Transverse colon (tissue), 4 donors: ENCODE results near the gene ZNF488. TPM values are rescaled to one million over a fixed set of nuclear protein-coding genes. Genes with fewer than 3 reads are reported as not detected.

Experiments
- DNase-seq: peaks from one replicate; pipeline ENCODE4 v3.0.0-alpha.2; 2019
- H3K27ac ChIP-seq, 4 donors: fragments of 200-600 bp; sonication (generic); 2 replicates each; pipeline ENCODE4 v1.5.1; 2016 to 2018; ENCODE audit warnings: inconsistent platforms in 4 of 4
- H3K27me3 ChIP-seq: fragments of 200-600 bp; sonication (generic); 2 replicates; pipeline ENCODE4 v1.5.1; 2017; ENCODE audit warnings: inconsistent platforms
- H3K36me3 ChIP-seq, 4 donors: fragments of 200-600 bp; sonication (generic); 2 replicates each; pipeline ENCODE4 v1.5.1; 2017 to 2019; ENCODE audit warnings: inconsistent platforms in 4 of 4
- H3K4me1 ChIP-seq, 4 donors: fragments of 200-600 bp; sonication (generic); 2 replicates each; pipeline ENCODE4 v1.5.1; 2017 to 2020; ENCODE audit warnings: inconsistent platforms in 4 of 4
- H3K4me3 ChIP-seq, 4 donors: fragments of 200-600 bp; sonication (generic); 1 replicate in 1 of 4; 2 replicates in 3 of 4; pipeline versions ENCODE4 v1.5.1 to v1.6.1; 2017 to 2019; ENCODE audit warnings: inconsistent platforms in 4 of 4
- H3K9me3 ChIP-seq, 2 donors: fragments of 200-600 bp; sonication (generic); 2 replicates each; pipeline ENCODE4 v1.5.1; 2017 to 2019; ENCODE audit warnings: inconsistent platforms in 2 of 2
- CTCF ChIP-seq, 5 experiments: fragments of 200-600 bp in 3 of 5; fragments of 450-650 bp in 2 of 5; sonication (generic) in 3 of 5; IDR thresholded peaks; 1 replicate in 2 of 5; 2 replicates in 3 of 5; pipeline ENCODE4 v1.5.1; 2016 to 2017; ENCODE audit warnings: antibody characterized with exemption in 5 of 5, inconsistent platforms in 3 of 5, mild to moderate bottlenecking in 2 of 5, moderate library complexity in 1 of 5
- EP300 ChIP-seq: sonication (generic); formaldehyde crosslinking; IDR thresholded peaks from one replicate; pipeline ENCODE4 v1.6.1; 2017; ENCODE audit warnings: antibody characterized with exemption, low read depth
- POLR2A ChIP-seq: fragments of 450-650 bp; IDR thresholded peaks from one replicate; pipeline ENCODE4 v1.6.1; 2016; ENCODE audit warnings: antibody characterized with exemption, mild to moderate bottlenecking, moderate library complexity
- POLR2AphosphoS5 ChIP-seq, 3 donors: sonication (generic); formaldehyde crosslinking; IDR thresholded peaks; one replicate each; pipeline ENCODE4 v1.6.1; 2016; ENCODE audit warnings: antibody characterized with exemption in 3 of 3
- WGBS, 2 donors: methylation state at CpG; one replicate each; pipeline ENCODE4 v1.1.5; 2018; ENCODE audit warnings: low coverage in 1 of 2; 5-methylcytosine and 5-hydroxymethylcytosine counted together
- in situ Hi-C, 4 donors: fragments of 200-750 bp; cut with MboI; loops; one replicate each; pipeline versions ENCODE4 v1.15.0 to v1.15.1; 2017; ENCODE audit warnings: low sequenced_read_pairs in 3 of 4, low pct_ligation_motif_present in 1 of 4, low pct_unique_long_range_greater_than_20kb in 1 of 4
- intact Hi-C: fragments of 100-400 bp; cut with DNase I; formaldehyde crosslinking; loops from one replicate; pipeline ENCODE4 v1.15.1; 2023; ENCODE audit warnings: low total_unique reads
- total RNA-seq, 4 donors: library from RNA; depleted of rRNA; stranded (reverse); fragments of >200 nt; gene quantifications; one replicate each; pipeline ENCODE4 v1.1.0, GENCODE V29; 2016

The ZNF488 gene
- total RNA-seq, 4 donors from 2014 or later = 0.41 to 0.80 TPM; not detected in 2

- no peaks in the 10 kb centered on the region for H3K27me3 ChIP-seq
- H3K4me1 ChIP-seq = no peaks in the 10 kb centered on the region
- no peak for DNase-seq
- no peaks in the 10 kb centered on the region for H3K36me3 ChIP-seq
- TF ChIP-seq EP300 (no peak), POLR2AphosphoS5 (IDR thresholded peaks at IDR 0.05) (no peak), POLR2A (no peak), CTCF (IDR thresholded peaks at IDR 0.05) (no peak)
- intact Hi-C loops = no loop called here
- in situ Hi-C loops = no loop called here
- H3K27ac ChIP-seq = no peak within 1 kb of the TSS
- H3K4me3 ChIP-seq = no peak within 1 kb of the TSS
- 79% methylated on average over 5 of the region's 5 CpGs; no CpG with 5 or more reads in 1 of the 2 donors for WGBS, 2 donors
- no peaks in the 10 kb centered on the region for H3K9me3 ChIP-seq
These were observed 35.9 kb downstream of the ZNF488 start, which contains the start of gene RBP3 for GRCh38 chr10:47348138-47348651. RBP3 (plus strand) TSS chr10:47348363; CDS start chr10:47348485, 122 bp downstream.

- Histone ChIP-seq H3K9me3 (no peaks in the 10 kb centered on the region), H3K27me3 (no peaks in the 10 kb centered on the region), H3K27ac (no peak overlapping the region), H3K4me1 (no peaks in the 10 kb centered on the region), H3K36me3 (no peaks in the 10 kb centered on the region), H3K4me3 (no peak overlapping the region)
- 78 to 100% methylated on average over 1 to 4 of the region's 4 CpGs for WGBS, 2 donors
- no peak for TF ChIP-seq EP300
- TF ChIP-seq POLR2A = no peak
- no peak for TF ChIP-seq POLR2AphosphoS5 (IDR thresholded peaks at IDR 0.05)
- no peak for TF ChIP-seq CTCF (IDR thresholded peaks at IDR 0.05)
- intact Hi-C loops (no loop called here), in situ Hi-C loops (no loop called here)
- no peak for DNase-seq
These were observed 36.8 kb downstream of the ZNF488 start for GRCh38 chr10:47347303-47347675.

GRCh38 chr10:47346581-47347302 is 37.4 kb downstream of the ZNF488 start:
- Histone ChIP-seq H3K4me3 (no peak overlapping the region), H3K4me1 (no peaks in the 10 kb centered on the region), H3K9me3 (no peaks in the 10 kb centered on the region), H3K27ac (no peak overlapping the region), H3K27me3 (no peaks in the 10 kb centered on the region), H3K36me3 (no peaks in the 10 kb centered on the region)
- TF ChIP-seq POLR2A (no peak), EP300 (no peak), POLR2AphosphoS5 (IDR thresholded peaks at IDR 0.05) (no peak), CTCF (IDR thresholded peaks at IDR 0.05) (no peak)
- DNase-seq = no peak
- WGBS, 2 donors = 65% methylated on average over 13 of the region's 13 CpGs; no CpG with 5 or more reads in 1 of the 2 donors
- intact Hi-C loops (no loop called here), in situ Hi-C loops (no loop called here)

- Histone ChIP-seq H3K27ac (no peak overlapping the region), H3K36me3 (no peaks in the 10 kb centered on the region), H3K27me3 (no peaks in the 10 kb centered on the region), H3K9me3 (no peaks in the 10 kb centered on the region), H3K4me3 (no peak overlapping the region), H3K4me1 (peaks cover 0 to 2% (median 0%) of the 10 kb centered on the region in 4 donors)
- in situ Hi-C loops = no loop called here
- intact Hi-C loops = no loop called here
- TF ChIP-seq POLR2A (no peak), CTCF (IDR thresholded peaks at IDR 0.05) (no peak), EP300 (no peak), POLR2AphosphoS5 (IDR thresholded peaks at IDR 0.05) (no peak)
- no peak for DNase-seq
- WGBS, 2 donors = 83 to 90% methylated on average over 8 to 13 of the region's 13 CpGs
These were observed 38.9 kb downstream of the ZNF488 start for GRCh38 chr10:47344996-47345870.
